Fibroblast of lung (primary cell): ENCODE data around the gene ECHDC1.

Experiments
- EZH2 ChIP-seq: IDR thresholded peaks from 2 replicates; pipeline ENCODE4 v1.5.1; 2012; ENCODE audit warnings: low read length, control low read depth, mild to moderate bottlenecking; ENCODE audit errors: missing control alignments
- TF ChIP-seq, protein P1 (sequence below), 2 donors: IDR thresholded peaks in 1 of 2; conservative IDR thresholded peaks in 1 of 2; 1 replicate in 1 of 2; 2 replicates in 1 of 2; pipeline ENCODE4 v1.5.1; 2011 to 2012; ENCODE audit warnings: low read length in 2 of 2, control low read depth in 1 of 2, inconsistent platforms in 1 of 2, low read depth in 1 of 2, mild to moderate bottlenecking in 1 of 2

DNA sequence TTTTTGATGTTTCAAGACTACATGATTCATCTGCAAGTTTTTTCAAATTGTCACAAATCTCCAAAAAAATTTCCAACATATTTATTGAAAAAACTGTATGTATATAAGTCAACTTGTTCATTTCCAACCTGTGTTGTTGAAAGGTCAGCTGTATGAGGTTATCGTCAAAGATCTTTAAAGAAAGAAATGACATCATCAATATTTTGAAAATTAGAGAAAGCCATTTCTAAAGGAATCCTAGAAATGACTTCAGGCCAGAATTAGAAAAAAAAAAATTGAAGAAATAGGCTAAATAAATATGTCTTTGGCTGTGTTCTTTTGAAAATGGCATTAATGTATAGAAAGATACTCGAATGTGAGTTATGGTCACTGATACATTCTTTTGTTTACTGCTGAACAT is 69.9 kb downstream of the ECHDC1 start:
- TF ChIP-seq EZH2 = no peak
- TF ChIP-seq, protein P1, sequence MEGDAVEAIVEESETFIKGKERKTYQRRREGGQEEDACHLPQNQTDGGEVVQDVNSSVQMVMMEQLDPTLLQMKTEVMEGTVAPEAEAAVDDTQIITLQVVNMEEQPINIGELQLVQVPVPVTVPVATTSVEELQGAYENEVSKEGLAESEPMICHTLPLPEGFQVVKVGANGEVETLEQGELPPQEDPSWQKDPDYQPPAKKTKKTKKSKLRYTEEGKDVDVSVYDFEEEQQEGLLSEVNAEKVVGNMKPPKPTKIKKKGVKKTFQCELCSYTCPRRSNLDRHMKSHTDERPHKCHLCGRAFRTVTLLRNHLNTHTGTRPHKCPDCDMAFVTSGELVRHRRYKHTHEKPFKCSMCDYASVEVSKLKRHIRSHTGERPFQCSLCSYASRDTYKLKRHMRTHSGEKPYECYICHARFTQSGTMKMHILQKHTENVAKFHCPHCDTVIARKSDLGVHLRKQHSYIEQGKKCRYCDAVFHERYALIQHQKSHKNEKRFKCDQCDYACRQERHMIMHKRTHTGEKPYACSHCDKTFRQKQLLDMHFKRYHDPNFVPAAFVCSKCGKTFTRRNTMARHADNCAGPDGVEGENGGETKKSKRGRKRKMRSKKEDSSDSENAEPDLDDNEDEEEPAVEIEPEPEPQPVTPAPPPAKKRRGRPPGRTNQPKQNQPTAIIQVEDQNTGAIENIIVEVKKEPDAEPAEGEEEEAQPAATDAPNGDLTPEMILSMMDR (conservative IDR thresholded peaks at IDR 0.05 in 1 of 2, IDR thresholded peaks at IDR 0.05 in 1 of 2; ENCODE audit: low read depth in 1 of 2, low read length in 2 of 2) = no peak
